Neural cell (in vitro differentiated cells): Measurements from ENCODE around the gene RBKS. TPM values are rescaled to one million over a fixed set of nuclear protein-coding genes. Genes with fewer than 3 reads are reported as not detected.
"Not testable (repeated sequence)": the region's sequence is repeated elsewhere in the genome, so short reads cannot be mapped to it uniquely, and the experiment has no call there.

Source experiments
- H2AFZ ChIP-seq: fragments of 200-600, 300-800 bp; sonication (generic), shearing (Covaris generic); 2 replicates; pipeline ENCODE4 v1.6.0; 2014; ENCODE audit warnings: low read depth, mild to moderate bottlenecking, antibody characterized with exemption, low read length, moderate library complexity
- H3F3A ChIP-seq: fragments of 200-600 bp; shearing (Covaris generic); 2 replicates; pipeline ENCODE4 v1.6.1; 2016; ENCODE audit warnings: mild to moderate bottlenecking, moderate library complexity, mixed read lengths, antibody characterized with exemption, low read length; ENCODE audit not compliant: insufficient read depth, poor library complexity, severe bottlenecking
- H3K27ac ChIP-seq: fragments of 200-600, 300-800 bp; sonication (generic), shearing (Covaris generic); 2 replicates; pipeline ENCODE4 v1.5.1; 2014; ENCODE audit warnings: mild to moderate bottlenecking, low read length, moderate library complexity
- H3K27me3 ChIP-seq: fragments of 300-800, 200-600 bp; sonication (generic), shearing (Covaris generic); 2 replicates; pipeline ENCODE4 v1.6.0; 2014; ENCODE audit warnings: mild to moderate bottlenecking, low read depth, low read length, moderate library complexity; ENCODE audit not compliant: insufficient read depth
- H3K36me3 ChIP-seq: fragments of 300-800, 200-600 bp; sonication (generic), shearing (Covaris generic); 2 replicates; pipeline ENCODE4 v1.5.1; 2014; ENCODE audit warnings: mild to moderate bottlenecking, antibody characterized with exemption, low read length, moderate library complexity; ENCODE audit not compliant: insufficient read depth
- H3K4me2 ChIP-seq: fragments of 300-800, 200-600 bp; sonication (generic), shearing (Covaris generic); 2 replicates; pipeline ENCODE4 v1.6.0; 2014; ENCODE audit warnings: mild to moderate bottlenecking, low read length
- H3K4me3 ChIP-seq: fragments of 300-800, 200-600 bp; sonication (generic), shearing (Covaris generic); 2 replicates; pipeline ENCODE4 v1.5.1; 2014; ENCODE audit warnings: mild to moderate bottlenecking, low read length, moderate library complexity
- H3K79me2 ChIP-seq: fragments of 200-600 bp; shearing (Covaris generic); replicated peaks from 2 replicates; pipeline ENCODE4 v1.6.0; 2014; ENCODE audit warnings: mild to moderate bottlenecking, low read length, moderate library complexity; ENCODE audit not compliant: insufficient read depth
- H3K9ac ChIP-seq: fragments of 300-800, 200-600 bp; sonication (generic), shearing (Covaris generic); 2 replicates; pipeline ENCODE4 v1.6.1; 2016; ENCODE audit warnings: mild to moderate bottlenecking, low read length, mixed read lengths
- H3K9me2 ChIP-seq: fragments of 200-600 bp; shearing (Covaris generic); 2 replicates; pipeline ENCODE4 v1.6.1; 2016; ENCODE audit warnings: mild to moderate bottlenecking, low read length, mixed read lengths; ENCODE audit not compliant: insufficient read depth
- H3K9me3 ChIP-seq: fragments of 200-600, 300-800 bp; sonication (generic), shearing (Covaris generic); 2 replicates; pipeline ENCODE4 v1.6.1; 2016; ENCODE audit warnings: mild to moderate bottlenecking, mixed run types, low read length, moderate library complexity, mixed read lengths
- H4K20me1 ChIP-seq: fragments of 200-600 bp; shearing (Covaris generic); 2 replicates; pipeline ENCODE4 v1.6.1; 2016; ENCODE audit warnings: mild to moderate bottlenecking, mixed run types; ENCODE audit not compliant: insufficient read depth
- EP300 ChIP-seq: fragments of 450-650 bp; conservative IDR thresholded peaks from 2 replicates; pipeline ENCODE4 v1.6.1; 2014; ENCODE audit warnings: antibody characterized with exemption, mild to moderate bottlenecking, moderate library complexity; ENCODE audit not compliant: poor library complexity, severe bottlenecking
- EZH2 ChIP-seq: fragments of 200-600, 300-800 bp; shearing (Covaris generic), sonication (generic); IDR thresholded peaks from 2 replicates; pipeline ENCODE4 v1.6.1; 2014; ENCODE audit warnings: antibody characterized with exemption, low read length, borderline replicate concordance, mild to moderate bottlenecking; ENCODE audit not compliant: insufficient read depth, poor library complexity, severe bottlenecking
- MXI1 ChIP-seq: fragments of 450-650 bp; conservative IDR thresholded peaks from 2 replicates; pipeline ENCODE4 v1.6.1; 2014; ENCODE audit warnings: antibody characterized with exemption, mild to moderate bottlenecking; ENCODE audit not compliant: poor library complexity, severe bottlenecking
- POLR2AphosphoS5 ChIP-seq: IDR thresholded peaks from 2 replicates; pipeline ENCODE4 v1.6.1; 2012
- RAD21 ChIP-seq: fragments of 450-650 bp; conservative IDR thresholded peaks from 2 replicates; pipeline ENCODE4 v1.6.1; 2014; ENCODE audit warnings: antibody characterized with exemption, mild to moderate bottlenecking, moderate library complexity
- SMC3 ChIP-seq: fragments of 450-650 bp; conservative IDR thresholded peaks from 2 replicates; pipeline ENCODE4 v1.6.1; 2014; ENCODE audit warnings: antibody characterized with exemption, mild to moderate bottlenecking, moderate library complexity; ENCODE audit not compliant: poor library complexity
- TAF1 ChIP-seq: IDR thresholded peaks from 2 replicates; pipeline ENCODE4 v1.6.1; 2012; ENCODE audit warnings: low read depth
- polyA plus RNA-seq: library from polyadenylated mRNA; depleted of rRNA; stranded (reverse); fragments of >200 nt; gene quantifications from 2 replicates; pipeline ENCODE4 v1.2.3, GENCODE V29; 2014
- TF ChIP-seq, protein P1 (sequence below): IDR thresholded peaks from 2 replicates; pipeline ENCODE4 v1.6.1; 2012; ENCODE audit warnings: borderline replicate concordance
- TF ChIP-seq, protein P2 (sequence below): fragments of 450-650 bp; IDR thresholded peaks from 2 replicates; pipeline ENCODE4 v1.5.1; 2014; ENCODE audit warnings: antibody characterized with exemption, mild to moderate bottlenecking, moderate library complexity; ENCODE audit not compliant: poor library complexity, severe bottlenecking

The RBKS gene
- polyA plus RNA-seq, 1 donor from 2014 or later: 5.4 TPM

DNA sequence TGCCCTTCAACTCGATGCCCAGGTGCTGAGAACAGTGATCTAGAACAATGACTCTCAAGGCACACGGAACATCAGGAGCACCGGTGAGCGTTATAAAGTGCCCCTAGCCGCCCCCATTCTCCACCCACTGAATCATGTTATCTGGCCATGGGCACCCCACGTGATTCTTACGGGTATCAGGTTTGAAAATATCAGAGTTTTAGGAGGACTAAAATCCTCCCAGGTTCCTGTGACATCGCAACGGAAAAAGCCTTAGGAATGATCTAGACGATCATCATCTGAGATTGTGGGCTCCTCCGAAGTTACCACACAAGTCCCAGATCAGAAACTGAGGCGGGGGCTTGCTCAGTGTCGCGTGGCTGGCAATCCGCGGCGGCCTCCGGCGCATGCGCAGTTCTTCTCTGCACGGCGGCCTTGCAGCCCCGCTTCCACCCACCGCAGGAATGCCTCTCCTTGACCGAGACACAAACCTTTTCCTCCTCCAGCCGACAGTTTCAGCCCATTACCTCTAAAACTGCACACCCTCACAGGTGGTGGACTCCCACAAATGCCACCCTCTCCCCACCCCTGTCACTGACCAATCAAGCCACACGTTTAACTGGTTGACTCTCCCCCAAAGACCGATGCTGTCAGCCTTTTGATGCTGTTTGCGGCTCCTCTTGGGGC lies 124.4 kb downstream of the RBKS start:
- Histone ChIP-seq H3K4me2 (no peak overlapping the region), H2AFZ (no peak overlapping the region), H3F3A (no peaks in the 10 kb centered on the region), H3K9me3 (no peaks in the 10 kb centered on the region), H4K20me1 (no peaks in the 10 kb centered on the region), H3K36me3 (no peaks in the 10 kb centered on the region), H3K9me2 (no peaks in the 10 kb centered on the region), H3K27me3 (no peaks in the 10 kb centered on the region), H3K9ac (no peak overlapping the region), H3K27ac (no peak overlapping the region), H3K79me2 (no peaks in the 10 kb centered on the region), H3K4me3 (no peak overlapping the region)
- TF ChIP-seq RAD21: no peak
- no peak for TF ChIP-seq MXI1
- no peak for TF ChIP-seq POLR2AphosphoS5
- no peak for TF ChIP-seq TAF1
- no peak for TF ChIP-seq EZH2
- TF ChIP-seq, protein P1, sequence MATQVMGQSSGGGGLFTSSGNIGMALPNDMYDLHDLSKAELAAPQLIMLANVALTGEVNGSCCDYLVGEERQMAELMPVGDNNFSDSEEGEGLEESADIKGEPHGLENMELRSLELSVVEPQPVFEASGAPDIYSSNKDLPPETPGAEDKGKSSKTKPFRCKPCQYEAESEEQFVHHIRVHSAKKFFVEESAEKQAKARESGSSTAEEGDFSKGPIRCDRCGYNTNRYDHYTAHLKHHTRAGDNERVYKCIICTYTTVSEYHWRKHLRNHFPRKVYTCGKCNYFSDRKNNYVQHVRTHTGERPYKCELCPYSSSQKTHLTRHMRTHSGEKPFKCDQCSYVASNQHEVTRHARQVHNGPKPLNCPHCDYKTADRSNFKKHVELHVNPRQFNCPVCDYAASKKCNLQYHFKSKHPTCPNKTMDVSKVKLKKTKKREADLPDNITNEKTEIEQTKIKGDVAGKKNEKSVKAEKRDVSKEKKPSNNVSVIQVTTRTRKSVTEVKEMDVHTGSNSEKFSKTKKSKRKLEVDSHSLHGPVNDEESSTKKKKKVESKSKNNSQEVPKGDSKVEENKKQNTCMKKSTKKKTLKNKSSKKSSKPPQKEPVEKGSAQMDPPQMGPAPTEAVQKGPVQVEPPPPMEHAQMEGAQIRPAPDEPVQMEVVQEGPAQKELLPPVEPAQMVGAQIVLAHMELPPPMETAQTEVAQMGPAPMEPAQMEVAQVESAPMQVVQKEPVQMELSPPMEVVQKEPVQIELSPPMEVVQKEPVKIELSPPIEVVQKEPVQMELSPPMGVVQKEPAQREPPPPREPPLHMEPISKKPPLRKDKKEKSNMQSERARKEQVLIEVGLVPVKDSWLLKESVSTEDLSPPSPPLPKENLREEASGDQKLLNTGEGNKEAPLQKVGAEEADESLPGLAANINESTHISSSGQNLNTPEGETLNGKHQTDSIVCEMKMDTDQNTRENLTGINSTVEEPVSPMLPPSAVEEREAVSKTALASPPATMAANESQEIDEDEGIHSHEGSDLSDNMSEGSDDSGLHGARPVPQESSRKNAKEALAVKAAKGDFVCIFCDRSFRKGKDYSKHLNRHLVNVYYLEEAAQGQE: no peak
- TF ChIP-seq SMC3: no peak
- TF ChIP-seq, protein P2, sequence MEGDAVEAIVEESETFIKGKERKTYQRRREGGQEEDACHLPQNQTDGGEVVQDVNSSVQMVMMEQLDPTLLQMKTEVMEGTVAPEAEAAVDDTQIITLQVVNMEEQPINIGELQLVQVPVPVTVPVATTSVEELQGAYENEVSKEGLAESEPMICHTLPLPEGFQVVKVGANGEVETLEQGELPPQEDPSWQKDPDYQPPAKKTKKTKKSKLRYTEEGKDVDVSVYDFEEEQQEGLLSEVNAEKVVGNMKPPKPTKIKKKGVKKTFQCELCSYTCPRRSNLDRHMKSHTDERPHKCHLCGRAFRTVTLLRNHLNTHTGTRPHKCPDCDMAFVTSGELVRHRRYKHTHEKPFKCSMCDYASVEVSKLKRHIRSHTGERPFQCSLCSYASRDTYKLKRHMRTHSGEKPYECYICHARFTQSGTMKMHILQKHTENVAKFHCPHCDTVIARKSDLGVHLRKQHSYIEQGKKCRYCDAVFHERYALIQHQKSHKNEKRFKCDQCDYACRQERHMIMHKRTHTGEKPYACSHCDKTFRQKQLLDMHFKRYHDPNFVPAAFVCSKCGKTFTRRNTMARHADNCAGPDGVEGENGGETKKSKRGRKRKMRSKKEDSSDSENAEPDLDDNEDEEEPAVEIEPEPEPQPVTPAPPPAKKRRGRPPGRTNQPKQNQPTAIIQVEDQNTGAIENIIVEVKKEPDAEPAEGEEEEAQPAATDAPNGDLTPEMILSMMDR: no peak
- TF ChIP-seq EP300: no peak

DNA sequence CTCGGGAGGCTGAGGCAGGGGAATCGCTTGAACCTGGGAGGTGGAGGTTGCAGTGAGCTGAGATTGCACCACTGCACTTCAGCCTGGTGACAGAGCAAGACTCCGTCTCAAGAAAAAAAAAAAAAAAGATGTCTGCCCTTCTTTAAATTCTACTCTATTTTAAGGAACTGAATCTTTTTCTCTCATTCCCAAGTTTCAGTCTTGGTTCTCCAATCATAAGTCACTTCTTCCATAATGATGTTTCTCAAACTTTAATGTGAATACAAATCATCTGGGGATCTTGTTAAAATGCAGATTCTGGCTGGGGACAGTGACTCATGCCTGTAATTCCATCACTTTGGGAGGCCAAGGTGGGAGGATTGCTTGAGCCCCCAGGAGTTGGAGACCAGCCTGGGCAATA lies 125.7 kb downstream of the RBKS start:
- H3K27me3 ChIP-seq, H3K79me2 ChIP-seq, H3K27ac ChIP-seq, H3K9me3 ChIP-seq, H3K9ac ChIP-seq, H3K36me3 ChIP-seq, H3K4me2 ChIP-seq, H3K4me3 ChIP-seq, H3F3A ChIP-seq, H2AFZ ChIP-seq, H3K9me2 ChIP-seq, H4K20me1 ChIP-seq: not testable (repeated sequence)

DNA sequence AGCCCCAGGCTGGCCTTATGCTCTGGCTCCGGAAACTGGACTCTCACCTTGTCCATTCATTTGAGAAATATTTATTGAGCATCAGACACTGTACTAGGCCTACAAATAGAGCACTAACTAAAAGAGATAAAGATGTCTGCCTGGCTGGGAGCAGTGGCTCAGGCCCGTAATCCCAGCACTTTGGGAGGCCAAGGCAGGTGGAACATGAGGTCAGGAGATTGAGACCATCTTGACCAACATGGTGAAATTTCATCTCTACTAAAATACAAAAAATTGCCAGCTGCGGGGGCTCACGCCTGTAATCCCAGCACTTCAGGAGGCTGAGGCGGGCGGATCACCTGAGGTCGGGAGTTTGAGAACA lies 126.3 kb downstream of the RBKS start:
- Histone ChIP-seq H3K27ac (no peak overlapping the region), H4K20me1 (no peaks in the 10 kb centered on the region), H3K4me3 (no peak overlapping the region), H3K4me2 (no peak overlapping the region), H3F3A (no peaks in the 10 kb centered on the region), H3K27me3 (no peaks in the 10 kb centered on the region), H2AFZ (no peak overlapping the region), H3K36me3 (no peaks in the 10 kb centered on the region), H3K9ac (no peak overlapping the region), H3K9me3 (no peaks in the 10 kb centered on the region), H3K9me2 (no peaks in the 10 kb centered on the region), H3K79me2 (no peaks in the 10 kb centered on the region)
- no peak for TF ChIP-seq POLR2AphosphoS5
- TF ChIP-seq TAF1: no peak
- TF ChIP-seq, protein P2: no peak
- no peak for TF ChIP-seq EP300
- TF ChIP-seq SMC3: no peak
- no peak for TF ChIP-seq MXI1
- TF ChIP-seq, protein P1: no peak
- TF ChIP-seq RAD21: no peak
- TF ChIP-seq EZH2: no peak
